Stomach smooth muscle (tissue), 2 donors: ENCODE measurements around the gene MYL6.
"Not testable (repeated sequence)": the region's sequence is repeated elsewhere in the genome, so short reads cannot be mapped to it uniquely, and the experiment has no call there.

ENCODE experiments used
- H3K27ac ChIP-seq: one replicate; pipeline ENCODE4 v1.7.0; 2013; ENCODE audit warnings: mild to moderate bottlenecking, low read length, inconsistent platforms
- H3K27me3 ChIP-seq, 2 donors: one replicate each; pipeline ENCODE4 v1.7.0; 2013; ENCODE audit warnings: low read length in 2 of 2; ENCODE audit not compliant: insufficient read depth in 2 of 2, control insufficient read depth in 1 of 2
- H3K36me3 ChIP-seq, 2 donors: one replicate each; pipeline ENCODE4 v1.7.0; 2013; ENCODE audit warnings: low read length in 2 of 2; ENCODE audit not compliant: control insufficient read depth in 2 of 2, insufficient read depth in 2 of 2
- H3K4me1 ChIP-seq: one replicate; pipeline ENCODE4 v1.7.0; 2013; ENCODE audit warnings: low read length; ENCODE audit not compliant: control insufficient read depth, insufficient read depth
- H3K4me3 ChIP-seq, 2 donors: one replicate each; pipeline ENCODE4 v1.7.0; 2013; ENCODE audit warnings: low read length in 2 of 2
- H3K9ac ChIP-seq, 2 donors: one replicate each; pipeline ENCODE4 v1.7.0; 2013; ENCODE audit warnings: low read length in 2 of 2, mild to moderate bottlenecking in 1 of 2
- H3K9me3 ChIP-seq, 2 donors: one replicate each; pipeline ENCODE4 v1.7.0; 2013; ENCODE audit warnings: low read length in 2 of 2; ENCODE audit not compliant: control insufficient read depth in 2 of 2
- donor health status: healthy.
- donor health status: Pancreatic carcinoma.

Gene MYL6

DNA sequence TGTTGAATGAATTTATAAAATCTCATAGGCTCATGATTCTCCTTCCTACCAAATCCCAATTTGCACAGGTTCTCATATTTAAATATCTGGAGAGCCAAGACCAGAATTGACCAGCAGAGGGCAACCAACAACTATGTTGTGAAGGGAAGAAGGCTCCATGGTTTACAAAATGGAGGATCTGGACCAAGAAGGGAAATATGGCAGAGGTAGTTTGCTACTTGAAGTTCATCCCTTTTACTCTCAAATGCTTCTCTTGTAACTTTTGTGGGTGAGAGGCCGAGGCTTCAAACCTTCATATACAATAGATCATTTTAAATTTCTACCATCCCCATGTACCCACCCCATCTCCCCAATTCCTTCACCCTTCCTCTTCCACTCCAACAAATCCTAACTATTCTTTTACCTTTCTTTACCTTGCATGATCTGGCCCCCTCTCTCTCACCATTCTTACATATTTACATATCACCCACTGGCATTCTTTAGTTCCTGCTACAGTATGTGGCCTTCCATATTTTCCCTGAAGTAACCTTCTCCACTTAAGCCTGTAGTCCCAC lies 34.9 kb downstream of the MYL6 start:
- no peak overlapping the region for H3K27ac ChIP-seq
- H3K27me3 ChIP-seq: no peaks in the 10 kb centered on the region
- no peak overlapping the region for H3K9ac ChIP-seq
- peak overlapping the region in 1 of 2 donors; percentile 5 for H3K4me3 ChIP-seq
- H3K4me1 ChIP-seq: peaks cover 19% of the 10 kb centered on the region
- no peaks in the 10 kb centered on the region for H3K9me3 ChIP-seq
- no peaks in the 10 kb centered on the region for H3K36me3 ChIP-seq

- not testable (repeated sequence) for H3K4me1 ChIP-seq, H3K27ac ChIP-seq, H3K27me3 ChIP-seq, H3K9ac ChIP-seq, H3K9me3 ChIP-seq, H3K4me3 ChIP-seq, H3K36me3 ChIP-seq
These were observed 38.8 kb downstream of the MYL6 start for GRCh38 chr12:56196818-56197550.

GRCh38 chr12:56197921-56198635 lies 39.9 kb downstream of the MYL6 start:
- Histone ChIP-seq H3K27ac (no peak overlapping the region), H3K4me3 (no peak overlapping the region), H3K4me1 (no peaks in the 10 kb centered on the region), H3K9ac (no peak overlapping the region), H3K9me3 (no peaks in the 10 kb centered on the region), H3K27me3 (no peaks in the 10 kb centered on the region), H3K36me3 (no peaks in the 10 kb centered on the region)

DNA sequence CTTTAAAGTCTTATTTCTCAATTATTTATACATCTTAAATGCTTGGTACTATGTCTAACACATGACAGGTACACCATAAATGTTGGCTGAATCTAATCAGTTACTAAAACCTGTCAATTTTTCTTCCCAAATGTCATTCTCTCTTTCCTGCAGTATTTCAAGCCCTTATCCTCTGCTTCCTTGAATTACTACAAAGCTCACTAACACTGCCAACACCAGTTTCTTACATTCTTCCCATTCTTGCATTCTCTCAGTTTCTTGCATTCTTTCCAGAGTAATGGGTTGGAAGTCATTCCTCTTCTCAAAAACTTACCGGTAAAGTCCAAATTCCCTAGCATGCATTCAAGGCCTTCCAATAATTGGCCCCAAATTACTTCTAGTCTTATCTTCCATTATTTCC lies 40.7 kb downstream of the MYL6 start:
- no peak overlapping the region for H3K27ac ChIP-seq
- H3K9ac ChIP-seq: no peak overlapping the region
- no peaks in the 10 kb centered on the region for H3K4me1 ChIP-seq
- H3K4me3 ChIP-seq: no peak overlapping the region
- H3K9me3 ChIP-seq: no peaks in the 10 kb centered on the region
- H3K36me3 ChIP-seq: no peaks in the 10 kb centered on the region
- no peaks in the 10 kb centered on the region for H3K27me3 ChIP-seq

- no peak overlapping the region for H3K9ac ChIP-seq
- H3K9me3 ChIP-seq: no peaks in the 10 kb centered on the region
- no peaks in the 10 kb centered on the region for H3K4me1 ChIP-seq
- H3K4me3 ChIP-seq: no peak overlapping the region
- no peak overlapping the region for H3K27ac ChIP-seq
- no peaks in the 10 kb centered on the region for H3K27me3 ChIP-seq
- peaks cover 20 to 23% of the 10 kb centered on the region in 2 donors for H3K36me3 ChIP-seq
These were observed 44.2 kb downstream of the MYL6 start for GRCh38 chr12:56202366-56202765.

GRCh38 chr12:56202838-56203237 lies 44.7 kb downstream of the MYL6 start:
- Histone ChIP-seq H3K27me3 (no peaks in the 10 kb centered on the region), H3K36me3 (peaks cover 25 to 28% of the 10 kb centered on the region in 2 donors), H3K27ac (no peak overlapping the region), H3K9me3 (no peaks in the 10 kb centered on the region), H3K9ac (no peak overlapping the region), H3K4me1 (no peaks in the 10 kb centered on the region), H3K4me3 (no peak overlapping the region)

DNA sequence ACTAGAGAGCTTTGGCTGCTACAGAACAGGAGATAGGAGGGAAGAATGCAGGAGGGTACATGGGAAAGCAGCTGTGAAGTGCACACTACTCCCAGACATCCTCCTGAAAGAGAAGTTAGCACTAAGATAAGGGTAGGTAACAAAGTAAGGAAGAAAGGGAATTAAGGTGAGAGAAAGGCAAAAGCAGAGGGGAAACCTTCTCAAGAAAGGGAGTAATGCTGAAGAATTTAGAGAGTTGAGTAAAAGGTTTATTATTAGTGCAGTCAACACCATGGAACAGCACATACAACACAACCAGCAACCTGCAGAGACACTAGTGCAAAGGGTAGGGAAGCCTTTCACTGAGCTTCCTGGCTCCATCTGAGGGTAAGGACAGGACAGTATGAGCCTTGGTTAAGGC lies 46.1 kb downstream of the MYL6 start:
- H3K9me3 ChIP-seq: no peaks in the 10 kb centered on the region
- peaks cover 29 to 32% of the 10 kb centered on the region in 2 donors for H3K36me3 ChIP-seq
- no peak overlapping the region for H3K9ac ChIP-seq
- H3K27me3 ChIP-seq: no peaks in the 10 kb centered on the region
- no peak overlapping the region for H3K4me3 ChIP-seq
- no peak overlapping the region for H3K27ac ChIP-seq
- H3K4me1 ChIP-seq: no peaks in the 10 kb centered on the region

- H3K27ac ChIP-seq: peak overlapping the region; percentile 41
- no peak overlapping the region for H3K4me3 ChIP-seq
These were observed 47.3 kb downstream of the MYL6 start for GRCh38 chr12:56205445-56205844.

GRCh38 chr12:56206452-56207166 lies 48.5 kb downstream of the MYL6 start:
- H3K4me3 ChIP-seq: no peak overlapping the region
- H3K27me3 ChIP-seq: no peaks in the 10 kb centered on the region
- peak overlapping the region; percentile 41 for H3K27ac ChIP-seq
- peaks cover 42 to 44% of the 10 kb centered on the region in 2 donors for H3K36me3 ChIP-seq
- H3K4me1 ChIP-seq: no peaks in the 10 kb centered on the region
- no peak overlapping the region for H3K9ac ChIP-seq
- H3K9me3 ChIP-seq: no peaks in the 10 kb centered on the region

More at GRCh38 chr12:56205445-56205844, 47.3 kb downstream of the MYL6 start:
- no peaks in the 10 kb centered on the region for H3K27me3 ChIP-seq
- no peak overlapping the region for H3K9ac ChIP-seq
- H3K4me1 ChIP-seq: no peaks in the 10 kb centered on the region
- H3K36me3 ChIP-seq: peaks cover 37 to 40% of the 10 kb centered on the region in 2 donors
- H3K9me3 ChIP-seq: no peaks in the 10 kb centered on the region

GRCh38 chr12:56208006-56208405 lies 49.8 kb downstream of the MYL6 start:
- peaks cover 54 to 56% of the 10 kb centered on the region in 2 donors for H3K36me3 ChIP-seq
- H3K27me3 ChIP-seq: no peaks in the 10 kb centered on the region
- H3K4me1 ChIP-seq: no peaks in the 10 kb centered on the region
- H3K27ac ChIP-seq: no peak overlapping the region
- H3K9ac ChIP-seq: no peak overlapping the region
- H3K9me3 ChIP-seq: no peaks in the 10 kb centered on the region
- no peak overlapping the region for H3K4me3 ChIP-seq
